LHCN-M2 (cell line): ENCODE measurements around the gene SH3RF3. TPM values are rescaled to one million over a fixed set of nuclear protein-coding genes. Genes with fewer than 3 reads are reported as not detected.

ENCODE experiments used
- DNase-seq: peaks from one replicate; pipeline ENCODE4 v3.0.0-alpha.2; 2012; ENCODE audit warnings: low read depth
- total RNA-seq: library from RNA; depleted of rRNA; stranded (reverse); fragments of >200 nt; gene quantifications from 2 replicates; pipeline ENCODE4 v1.2.3, GENCODE V29; 2014

SH3RF3 gene
- total RNA-seq, 1 experiment from 2014 or later = 6.6 TPM

DNA sequence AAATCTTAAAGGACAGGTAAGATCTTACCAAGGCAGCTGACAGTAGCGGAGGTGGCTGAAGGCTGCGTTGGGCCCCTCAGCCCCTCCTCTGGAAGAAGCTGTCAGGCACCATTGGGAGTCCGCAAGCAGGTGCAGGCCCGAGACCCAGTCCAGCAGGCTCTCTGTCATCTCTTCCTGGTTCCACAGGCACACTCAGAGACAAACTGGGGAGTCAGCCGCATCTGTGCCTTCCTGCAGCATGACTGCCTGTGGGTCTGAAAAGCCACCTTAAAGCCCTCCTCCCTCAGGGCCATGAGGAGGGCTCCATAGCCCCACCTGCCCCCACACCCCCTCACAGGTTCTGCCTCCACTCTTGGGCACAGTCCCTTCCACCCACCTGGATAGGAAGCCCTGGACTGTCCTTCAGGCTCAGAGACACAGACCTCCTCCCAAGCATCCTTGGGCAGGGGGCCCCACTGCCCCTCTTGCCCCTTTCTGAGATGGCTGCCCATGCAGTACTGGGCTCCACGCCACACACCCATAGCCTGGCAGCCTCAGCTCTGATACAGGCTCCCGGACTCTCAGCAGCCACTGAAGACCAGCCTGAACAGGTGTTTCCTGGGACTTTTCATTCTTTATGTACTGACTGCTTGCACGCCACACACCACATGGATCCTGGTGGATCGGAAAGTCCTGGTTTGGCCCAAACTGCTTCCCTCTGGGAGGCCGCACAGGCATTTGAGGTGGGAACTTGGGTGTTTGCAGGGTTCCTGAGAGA is 245.0 kb downstream of the SH3RF3 start:
- DNase-seq = no peak

GRCh38 chr2:109374548-109375130 is 245.6 kb downstream of the SH3RF3 start:
- no peak for DNase-seq

DNA sequence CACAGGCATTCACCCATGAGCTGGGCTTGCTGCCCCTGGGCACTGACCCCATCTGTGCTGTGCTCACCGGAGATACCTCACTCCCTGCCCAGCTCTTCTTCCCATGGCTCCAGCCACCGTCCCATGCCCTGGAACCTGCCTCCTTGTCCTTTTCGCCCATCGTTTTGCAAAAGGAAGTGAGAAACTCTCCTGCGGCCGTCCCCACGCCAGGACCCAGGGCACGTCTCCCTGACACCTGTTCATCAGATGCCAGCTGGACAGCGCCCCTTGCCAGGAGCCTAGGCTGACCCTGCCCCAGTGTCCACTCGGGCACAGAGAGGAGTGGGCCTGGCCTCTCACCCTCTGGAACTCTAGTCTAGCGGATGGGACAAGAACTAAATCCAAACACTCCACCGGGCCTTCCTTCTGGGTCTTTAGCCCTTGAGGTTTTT is 246.1 kb downstream of the SH3RF3 start:
- no peak for DNase-seq

DNA sequence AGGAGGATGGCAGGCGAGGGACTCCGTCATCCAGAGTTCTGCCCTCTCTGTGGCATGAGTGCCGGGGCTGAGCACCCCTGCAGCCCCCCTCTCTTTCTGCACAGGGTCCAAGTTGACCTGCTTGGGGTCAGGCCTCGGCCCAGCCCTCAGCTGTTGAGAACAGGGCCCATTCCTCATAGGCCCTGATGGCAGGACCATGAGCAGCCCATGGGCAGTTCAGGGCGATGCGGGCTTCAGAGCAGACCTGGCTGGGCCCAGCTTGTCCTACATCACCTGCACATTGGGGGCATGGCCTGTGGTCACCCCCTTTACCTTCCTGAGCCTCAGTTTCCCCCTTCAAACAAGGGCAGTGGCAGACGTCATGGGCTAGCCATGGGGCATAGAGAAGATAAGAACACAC is 246.7 kb downstream of the SH3RF3 start:
- no peak for DNase-seq

- DNase-seq = no peak
Measured at GRCh38 chr2:109376115-109376514, 247.1 kb downstream of the SH3RF3 start.

- peak; percentile 33 for DNase-seq
Measured at GRCh38 chr2:109376796-109377495, 247.9 kb downstream of the SH3RF3 start.

DNA sequence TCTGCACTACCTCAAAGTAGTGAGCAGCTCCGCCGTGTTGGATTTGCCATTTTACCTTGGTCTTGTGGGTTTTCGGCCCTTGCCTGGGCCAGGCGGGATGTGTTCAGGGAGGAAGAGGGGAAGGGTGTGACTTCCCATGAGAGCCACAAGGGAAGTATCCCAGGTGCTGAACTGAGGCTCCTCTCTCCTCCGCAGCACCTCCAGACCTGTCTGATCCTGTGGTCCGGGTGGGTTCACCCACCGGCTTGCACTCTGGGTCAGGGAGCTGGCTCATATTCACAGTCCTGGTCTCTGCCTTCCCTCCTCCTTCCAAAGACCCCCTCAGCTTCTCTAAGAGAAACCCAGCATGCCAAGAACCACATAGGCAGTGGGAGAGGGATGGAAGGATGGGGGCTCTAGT is 249.0 kb downstream of the SH3RF3 start:
- no peak for DNase-seq

GRCh38 chr2:109378682-109379081 is 249.7 kb downstream of the SH3RF3 start:
- no peak for DNase-seq

DNA sequence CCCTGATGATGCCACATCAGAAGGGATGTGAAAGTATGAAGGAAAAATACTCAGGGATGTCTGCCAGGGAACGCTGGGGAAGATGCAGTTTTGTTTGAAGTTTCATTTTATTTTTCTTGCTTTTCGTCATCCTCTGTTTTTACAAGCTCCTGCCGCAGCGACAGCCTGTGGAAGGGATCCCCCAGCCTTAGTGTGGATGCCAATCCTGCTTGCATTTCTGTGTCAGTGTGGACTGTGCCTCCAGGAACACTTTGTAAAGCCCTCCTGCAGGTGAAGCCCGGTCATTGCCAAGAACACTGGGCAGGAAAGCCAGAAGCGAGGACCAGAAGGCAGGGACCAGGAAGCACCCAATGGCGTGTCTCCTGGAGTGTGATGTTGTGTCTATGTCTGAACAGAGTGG is 250.5 kb downstream of the SH3RF3 start:
- no peak for DNase-seq

GRCh38 chr2:109380502-109381326 is 251.7 kb downstream of the SH3RF3 start:
- peak; percentile 84 for DNase-seq

- DNase-seq = no peak
Measured at GRCh38 chr2:109381327-109381820, 252.4 kb downstream of the SH3RF3 start.

GRCh38 chr2:109382226-109382895 is 253.4 kb downstream of the SH3RF3 start:
- no peak for DNase-seq

- peak; percentile 50 for DNase-seq
Measured at GRCh38 chr2:109382951-109383350, 253.9 kb downstream of the SH3RF3 start.

DNA sequence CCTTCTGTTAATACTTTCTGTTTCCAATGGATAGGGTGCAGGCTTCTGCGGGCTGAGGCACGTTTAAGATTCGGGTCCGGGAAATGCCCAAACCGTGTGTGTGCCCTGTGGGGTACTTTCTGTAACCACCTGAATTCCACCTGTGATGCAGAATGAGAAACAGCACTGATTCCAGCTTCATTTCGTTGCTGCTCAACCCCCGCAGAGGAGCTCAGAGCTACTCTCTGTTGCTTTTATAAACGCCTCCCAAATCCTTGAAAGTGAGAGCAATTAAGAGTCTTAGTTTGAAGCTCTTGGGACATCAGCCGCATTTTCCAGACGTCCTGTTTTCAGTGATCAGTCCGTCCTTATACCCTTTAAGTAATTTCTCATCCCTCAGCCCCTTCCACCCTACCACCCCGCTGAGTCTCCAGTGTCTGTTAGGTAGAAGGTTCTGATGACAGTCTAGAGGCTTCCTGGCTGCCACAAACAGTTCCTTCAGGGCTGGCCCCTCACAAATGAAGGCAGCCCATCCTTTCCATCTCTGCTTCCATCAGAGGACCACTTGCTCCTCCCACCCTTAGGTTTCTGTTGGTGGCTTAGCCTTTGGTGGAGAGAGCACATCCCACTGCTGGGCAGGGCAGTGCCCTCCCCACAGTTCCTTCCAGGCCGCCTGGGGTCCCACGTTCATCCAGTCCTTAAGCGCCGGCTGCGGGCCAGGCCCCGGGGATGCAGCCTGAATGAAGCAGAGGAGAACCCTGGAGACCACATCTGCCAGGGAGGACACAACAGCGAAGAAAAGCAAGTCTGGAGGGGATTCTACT is 254.7 kb downstream of the SH3RF3 start:
- DNase-seq = no peak

DNA sequence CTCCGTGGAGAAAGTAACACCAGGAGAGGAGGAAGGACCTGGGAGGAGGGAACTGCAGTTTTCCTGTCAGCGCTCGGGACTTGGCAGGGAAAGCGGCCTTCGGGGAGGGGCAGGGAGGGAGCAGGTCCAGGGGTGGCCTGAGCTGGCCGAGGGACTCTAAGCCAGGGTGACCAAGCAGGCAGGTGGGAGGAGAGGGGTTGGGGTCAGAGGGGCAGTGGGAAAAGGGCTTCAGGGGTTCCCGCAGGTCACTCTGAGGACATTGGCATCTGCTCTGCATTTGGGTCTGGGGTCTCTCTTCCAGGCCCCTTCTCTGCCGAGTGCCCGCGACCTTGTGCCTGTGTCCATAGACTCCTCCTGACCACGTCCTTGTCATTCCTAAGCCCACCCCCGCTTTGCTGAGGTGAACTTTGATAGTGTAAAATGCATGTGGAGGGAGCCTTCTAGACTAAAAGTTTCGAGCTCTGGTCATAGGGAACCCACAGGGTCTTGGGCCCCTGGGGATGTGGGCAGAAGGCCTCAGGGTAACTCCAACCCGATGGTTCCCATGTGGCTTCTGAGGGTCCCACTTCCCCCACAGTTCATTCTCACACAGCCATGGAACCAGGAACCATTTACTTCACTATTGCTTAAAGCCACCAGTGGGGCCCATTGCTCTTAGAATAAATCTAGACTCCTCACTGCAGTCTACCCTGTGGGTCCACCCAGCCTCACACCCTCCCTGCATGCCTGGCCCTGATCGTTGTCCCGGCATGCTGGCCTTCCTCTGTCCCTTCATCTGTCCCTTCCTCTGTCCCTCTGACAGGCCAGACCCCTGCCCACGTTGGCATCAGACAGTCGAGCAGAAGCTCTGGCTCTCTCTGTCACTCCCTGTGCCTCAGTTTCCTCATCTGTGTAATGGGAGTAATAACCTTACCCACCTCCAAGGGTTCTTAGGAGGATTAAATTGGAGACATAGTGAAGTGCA is 255.6 kb downstream of the SH3RF3 start:
- DNase-seq = no peak

DNA sequence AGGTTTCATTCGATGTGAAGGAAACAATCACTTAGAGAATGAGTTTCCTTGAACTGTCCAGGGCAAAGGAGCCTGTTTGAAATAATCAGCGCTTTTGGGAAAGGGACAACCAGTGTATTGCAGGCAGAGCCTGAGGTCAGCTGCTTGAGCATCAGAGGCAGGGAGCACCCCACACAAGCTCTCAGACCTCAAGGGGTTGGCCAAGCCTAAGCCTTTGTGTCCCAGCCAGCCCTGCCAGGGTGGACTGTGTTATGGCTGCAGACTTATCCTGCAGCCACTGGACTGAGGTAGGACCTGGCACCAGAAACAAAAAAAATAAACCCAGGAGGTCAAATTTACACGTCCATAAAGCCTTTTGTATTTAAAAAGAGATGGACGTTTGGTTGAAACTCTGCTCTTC is 256.5 kb downstream of the SH3RF3 start:
- DNase-seq = no peak

- no peak for DNase-seq
Measured at GRCh38 chr2:109386004-109386695, 257.1 kb downstream of the SH3RF3 start.

DNA sequence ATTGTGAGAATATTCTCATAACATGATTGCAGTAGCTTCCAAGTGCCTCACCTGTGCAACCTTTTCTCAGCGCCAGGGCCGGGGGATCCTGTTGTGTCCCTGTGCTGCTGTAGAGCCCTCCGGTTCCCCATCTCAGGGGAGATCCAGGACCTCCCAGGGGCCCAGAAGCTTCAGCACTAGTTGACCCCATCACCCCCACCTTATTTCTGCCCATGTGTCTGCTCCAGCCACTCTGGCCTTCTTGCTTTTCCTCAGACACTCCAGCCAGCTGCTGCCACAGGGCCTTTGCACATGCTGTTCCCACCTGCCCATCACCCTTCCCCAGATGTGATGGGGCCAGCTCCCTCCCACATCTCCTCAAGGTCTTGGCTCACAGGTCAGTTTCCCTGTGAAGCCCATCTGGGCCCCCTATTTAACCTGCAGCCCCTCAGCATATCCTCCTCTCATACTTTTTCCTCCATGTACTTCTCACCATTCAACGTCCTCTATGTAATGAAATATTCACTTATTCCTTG is 258.3 kb downstream of the SH3RF3 start:
- DNase-seq = no peak
